Caki2 (cell line): ENCODE results near the gene CUBN. TPM values are rescaled to one million over a fixed set of nuclear protein-coding genes. Genes with fewer than 3 reads are reported as not detected.
A peak's percentile ranks its signal among the peaks of the same experiment; 100 is the strongest.

Source experiments
- DNase-seq: peaks from one replicate; pipeline ENCODE4 v3.0.0-alpha.2; 2015; ENCODE audit warnings: low read depth
- in situ Hi-C: cut with HindIII; loops from 2 replicates; pipeline ENCODE4 v1.10.0; 2016; ENCODE audit warnings: low sequenced_read_pairs, low pct_unique_long_range_greater_than_20kb, mixed read lengths
- total RNA-seq: library from RNA; depleted of rRNA; stranded (reverse); fragments of >200 nt; shearing (Covaris generic); gene quantifications from 2 replicates; pipeline ENCODE4 v1.2.3, GENCODE V29; 2014; ENCODE audit warnings: low replicate concordance

Gene CUBN
- total RNA-seq, 1 experiment from 2014 or later, result 0.34 TPM

DNA sequence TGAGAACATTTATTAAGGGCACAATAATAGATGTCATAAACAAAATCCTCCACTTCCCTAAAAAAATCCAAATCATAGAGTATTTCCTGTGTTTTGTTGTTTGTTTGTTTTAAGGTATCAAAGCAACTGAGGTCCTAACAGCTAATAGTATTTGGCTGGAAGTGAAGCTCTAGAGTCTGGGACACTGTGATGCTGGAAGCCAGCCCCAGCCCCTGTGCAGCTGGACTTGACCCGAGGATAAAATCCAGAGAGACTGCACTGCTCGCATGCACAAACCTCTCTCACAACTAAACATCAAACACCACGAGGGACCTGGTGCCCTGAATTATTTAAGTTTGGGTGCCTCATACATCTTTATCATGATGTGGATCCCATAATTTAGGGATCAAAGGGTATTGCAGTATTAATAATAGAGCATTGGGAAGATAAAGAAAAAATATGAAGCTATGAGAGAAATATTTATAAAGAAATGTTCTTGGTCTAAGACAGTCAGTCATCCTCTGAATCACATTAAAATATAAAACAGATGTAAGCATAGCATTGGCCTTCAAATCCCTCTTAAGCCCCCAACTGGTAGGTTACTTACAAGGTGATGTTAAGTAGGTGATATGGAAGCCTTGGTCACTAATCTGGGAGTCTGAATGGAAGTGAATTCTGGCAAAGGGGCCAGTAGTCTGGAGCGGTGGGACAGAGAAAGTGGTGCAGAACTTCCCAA lies 44.4 kb downstream of the CUBN start:
- in situ Hi-C loops, result no loop called here
- no peak for DNase-seq

DNA sequence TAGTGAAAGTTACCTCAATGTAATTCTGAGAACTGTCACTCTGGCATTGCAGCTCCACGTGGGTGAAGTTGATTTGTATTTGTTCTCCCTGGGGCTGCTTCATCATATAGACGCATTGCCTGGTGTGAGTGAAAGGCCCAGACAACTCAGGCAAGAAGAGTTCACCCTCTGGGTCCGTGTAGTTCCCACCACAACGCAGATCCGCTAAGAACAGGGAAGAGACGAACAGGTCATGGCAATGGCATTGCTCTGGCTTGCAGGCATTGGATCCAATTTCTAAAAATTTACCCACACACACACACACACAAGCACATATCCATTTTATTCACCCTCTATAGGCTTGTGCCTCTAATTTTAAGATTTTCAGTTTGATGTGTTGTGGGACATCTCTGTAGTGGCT lies 45.4 kb downstream of the CUBN start:
- DNase-seq, result no peak
- in situ Hi-C loops, result no loop called here

- DNase-seq, result no peak
- in situ Hi-C loops, result no loop called here
These were observed 48.2 kb downstream of the CUBN start for GRCh38 chr10:17081431-17081830.

- in situ Hi-C loops, result no loop called here
- DNase-seq, result no peak
These were observed 51.7 kb downstream of the CUBN start for GRCh38 chr10:17077890-17078289.

- in situ Hi-C loops, result no loop called here
- DNase-seq, result no peak
These were observed 52.2 kb downstream of the CUBN start for GRCh38 chr10:17077346-17077781.

GRCh38 chr10:17076626-17077345 lies 52.8 kb downstream of the CUBN start:
- no peak for DNase-seq
- in situ Hi-C loops, result no loop called here

GRCh38 chr10:17075533-17076359 lies 53.9 kb downstream of the CUBN start:
- peak; percentile 62 for DNase-seq
- in situ Hi-C loops, result no loop called here

DNA sequence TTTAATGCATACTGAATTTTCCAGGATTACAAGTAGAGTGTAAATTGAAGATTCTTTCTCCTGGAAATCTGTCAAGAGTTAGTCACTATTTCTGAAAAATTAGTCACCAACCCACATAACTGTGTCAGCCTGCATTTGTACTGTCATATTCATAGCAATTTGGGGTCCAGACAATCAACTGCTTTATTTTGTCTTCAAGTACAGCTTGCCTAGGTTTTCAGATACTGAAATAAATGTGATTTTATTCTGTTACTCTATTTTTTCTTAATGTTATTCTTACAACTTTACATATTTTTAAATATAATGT lies 55.1 kb downstream of the CUBN start:
- in situ Hi-C loops, result no loop called here
- no peak for DNase-seq

DNA sequence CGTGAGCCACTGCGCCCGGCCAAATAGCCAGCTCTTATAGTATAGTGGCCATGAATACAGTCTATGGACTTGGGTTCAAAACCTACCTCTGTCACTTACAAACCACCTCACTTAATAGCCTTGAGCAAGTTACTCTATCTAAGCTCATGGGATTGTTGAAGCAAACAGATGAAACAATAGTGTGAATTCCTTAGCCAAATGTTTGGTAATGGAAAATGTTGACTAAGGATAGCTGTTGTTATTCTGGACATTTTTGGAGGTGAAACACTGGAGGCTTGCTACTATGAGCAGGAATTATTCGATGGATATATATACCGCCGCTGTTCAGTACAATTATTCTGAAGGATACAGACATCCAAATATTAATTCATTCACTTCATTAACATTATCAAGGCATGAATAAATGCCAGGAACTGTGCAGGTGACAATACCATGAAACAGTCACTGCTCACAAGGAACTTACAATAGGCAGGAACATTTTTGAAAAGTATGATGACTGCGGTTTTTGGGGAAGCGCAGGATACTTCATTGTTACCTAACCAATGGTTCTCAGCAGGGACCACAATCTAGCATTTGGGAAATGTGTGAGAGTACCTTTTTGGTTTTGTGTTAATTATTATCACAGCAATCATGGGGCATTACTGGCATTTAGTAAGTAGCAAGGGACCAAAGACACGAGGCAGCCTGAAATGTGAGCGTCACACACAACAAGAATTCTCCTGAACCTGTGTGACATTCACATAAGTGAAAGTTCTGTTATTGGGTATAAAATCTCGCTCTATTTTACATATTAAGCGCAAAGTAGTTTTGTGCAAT lies 55.7 kb downstream of the CUBN start:
- DNase-seq, result no peak
- in situ Hi-C loops, result no loop called here

GRCh38 chr10:17068953-17069352 lies 60.7 kb downstream of the CUBN start:
- DNase-seq, result no peak
- in situ Hi-C loops, result no loop called here

- DNase-seq, result no peak
- in situ Hi-C loops, result no loop called here
These were observed 62.0 kb downstream of the CUBN start for GRCh38 chr10:17067376-17068264.

DNA sequence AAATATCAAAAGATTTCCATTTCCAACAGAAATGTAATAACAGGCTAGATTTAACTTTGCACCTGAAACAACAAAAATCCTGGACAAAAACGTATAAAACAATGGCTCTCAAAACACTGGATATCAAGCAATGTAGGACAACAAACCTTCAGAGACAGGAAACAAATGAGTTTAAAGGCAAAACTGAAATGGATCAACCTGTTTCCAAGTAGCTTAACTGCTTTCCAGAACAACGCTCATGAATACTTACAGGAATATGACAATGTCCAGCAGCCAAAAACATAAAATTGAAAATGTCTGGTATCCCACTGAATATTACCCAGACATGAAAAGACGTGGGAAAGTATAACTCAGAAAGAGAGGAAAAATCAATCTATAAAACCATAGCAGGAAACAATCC lies 62.8 kb downstream of the CUBN start:
- no peak for DNase-seq
- in situ Hi-C loops, result no loop called here

DNA sequence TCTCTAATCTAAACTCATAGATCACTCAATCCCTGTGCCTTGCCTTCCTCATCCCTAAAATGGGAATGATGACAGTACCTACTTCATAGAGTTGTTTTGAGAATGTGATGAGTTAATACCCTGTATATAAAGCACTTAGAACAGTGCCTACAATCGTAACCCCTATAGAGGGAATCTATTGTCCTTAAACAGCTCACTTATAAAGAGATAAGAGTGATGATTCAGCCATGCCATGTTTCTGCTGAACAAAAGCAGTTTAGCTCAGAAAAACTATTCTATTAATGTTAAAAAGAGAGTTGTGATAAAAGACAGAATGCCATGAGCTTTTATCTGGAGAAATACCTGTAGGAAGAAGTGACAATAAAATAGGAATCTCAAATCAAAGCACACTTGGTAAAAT lies 63.6 kb downstream of the CUBN start:
- in situ Hi-C loops, result no loop called here
- no peak for DNase-seq

- in situ Hi-C loops, result no loop called here
- no peak for DNase-seq
These were observed 64.3 kb downstream of the CUBN start for GRCh38 chr10:17065273-17065672.

- no peak for DNase-seq
- in situ Hi-C loops, result no loop called here
These were observed 65.2 kb downstream of the CUBN start for GRCh38 chr10:17064435-17064834.

- in situ Hi-C loops, result no loop called here
- DNase-seq, result peak; percentile 91
These were observed 66.6 kb downstream of the CUBN start for GRCh38 chr10:17062955-17063484.

DNA sequence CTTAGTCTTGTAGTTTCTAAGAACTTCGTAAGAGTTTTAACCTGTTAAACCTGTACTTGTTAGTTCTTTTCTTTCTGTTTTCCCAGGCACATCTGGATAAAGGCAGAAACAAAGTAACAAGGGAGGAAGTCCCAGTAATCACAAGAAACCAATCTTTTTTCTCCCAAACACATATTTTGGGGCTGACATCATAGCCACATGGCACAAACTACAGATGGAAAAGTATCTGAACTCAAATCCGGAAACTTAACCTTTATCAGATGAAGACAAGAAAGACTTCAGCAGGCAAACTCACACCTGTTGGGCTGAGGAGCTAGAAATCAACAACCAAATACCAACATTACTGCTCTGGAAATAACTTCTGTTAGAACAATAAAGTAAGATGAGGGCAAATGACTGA lies 67.1 kb downstream of the CUBN start:
- in situ Hi-C loops, result no loop called here
- peak; percentile 74 for DNase-seq
